Measurements from ENCODE around the gene SLC25A18.

- TF ChIP-seq EZH2phosphoT487 (IDR thresholded peaks at IDR 0.05; ENCODE audit: low read length) (no peak), CTCF (IDR thresholded peaks at IDR 0.05; ENCODE audit: low read length) (no peak)
Observed at GRCh38 chr22:17570851-17571631, 7.7 kb downstream of the SLC25A18 start.

Data from MM.1S (cell line).